GM21367 (cell line): ENCODE results near the gene TJP3.

Experiments used
- ATAC-seq: cut with Tn5 transposase; IDR thresholded peaks from one replicate; pipeline ENCODE4 v1.9.1; 2021; ENCODE audit not compliant: unreplicated experiment

The TJP3 gene

DNA sequence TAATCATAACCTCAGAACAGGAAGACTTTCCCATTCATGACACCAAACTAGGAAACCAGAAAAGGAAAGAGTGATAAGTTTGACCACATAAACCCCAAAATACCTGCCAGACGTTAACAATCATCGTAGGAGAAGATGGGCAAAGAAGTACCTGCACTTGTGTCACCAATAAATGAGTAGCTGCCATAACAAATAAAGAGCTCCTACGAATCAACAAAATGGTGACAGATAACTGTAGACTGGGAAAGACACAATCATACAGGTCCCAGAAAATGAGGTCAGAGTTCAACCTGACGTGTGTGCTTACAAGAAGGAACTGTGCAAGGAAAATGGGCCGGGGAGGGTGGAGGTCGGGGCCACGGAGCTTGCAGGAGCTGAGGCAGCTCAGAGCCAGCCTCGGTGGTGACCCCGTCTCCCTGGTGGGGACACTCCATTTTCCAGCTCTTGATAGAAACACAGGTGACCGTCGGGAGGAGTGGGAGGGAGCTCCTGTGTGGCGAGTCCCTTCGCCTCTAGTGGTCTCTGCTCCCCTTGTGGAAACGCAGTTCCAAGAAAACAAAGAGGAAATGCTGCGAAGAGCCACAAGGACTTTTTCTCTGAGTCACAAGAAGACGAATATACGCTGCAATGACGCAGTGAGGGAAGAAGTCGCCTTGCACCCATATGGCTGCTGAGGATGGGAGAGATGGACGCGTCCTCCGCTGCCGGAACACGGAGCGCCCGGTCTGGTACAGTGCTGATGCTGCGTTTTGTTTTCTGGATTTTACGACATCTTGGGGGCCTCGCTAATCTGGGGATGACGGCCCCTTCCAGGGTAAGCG, 17.4 kb upstream of the TJP3 start:
- no peak for ATAC-seq

DNA sequence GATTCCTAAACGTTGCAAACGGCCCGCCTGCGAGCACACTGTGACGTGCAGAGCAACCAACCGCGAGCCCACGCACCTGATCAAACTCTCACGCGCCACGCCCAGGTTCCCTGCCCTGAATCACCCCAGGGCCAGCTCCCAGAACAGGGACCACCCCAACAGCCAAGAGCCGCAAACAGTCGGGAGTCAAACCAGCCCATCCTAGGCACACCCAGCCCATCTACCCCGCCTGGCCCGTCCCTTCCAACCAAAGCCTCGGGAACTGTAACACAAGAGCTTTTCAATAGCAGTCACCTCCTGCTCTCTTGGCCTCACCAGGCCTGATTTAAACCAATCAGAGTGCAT, 16.8 kb upstream of the TJP3 start:
- no peak for ATAC-seq

DNA sequence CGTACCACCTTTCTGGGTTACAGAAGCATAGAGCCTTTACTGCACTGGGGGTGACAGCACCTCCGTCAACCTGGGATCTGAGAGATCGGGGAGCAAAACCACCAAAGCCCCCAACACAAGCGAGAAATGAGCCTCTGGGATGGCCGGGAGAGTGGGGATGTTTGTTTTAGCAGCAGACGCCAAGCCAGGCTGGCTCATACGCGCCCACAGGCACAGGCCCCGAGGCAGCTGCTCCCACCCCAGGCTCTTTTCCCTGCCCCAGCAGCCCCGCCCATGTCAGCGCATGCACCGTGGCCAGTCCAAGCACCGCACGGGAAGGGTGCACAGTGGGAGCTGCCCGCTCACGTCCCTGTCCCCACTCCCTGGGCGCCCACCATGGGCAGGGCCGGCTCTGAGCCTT, 16.5 kb upstream of the TJP3 start:
- ATAC-seq, result no peak

DNA sequence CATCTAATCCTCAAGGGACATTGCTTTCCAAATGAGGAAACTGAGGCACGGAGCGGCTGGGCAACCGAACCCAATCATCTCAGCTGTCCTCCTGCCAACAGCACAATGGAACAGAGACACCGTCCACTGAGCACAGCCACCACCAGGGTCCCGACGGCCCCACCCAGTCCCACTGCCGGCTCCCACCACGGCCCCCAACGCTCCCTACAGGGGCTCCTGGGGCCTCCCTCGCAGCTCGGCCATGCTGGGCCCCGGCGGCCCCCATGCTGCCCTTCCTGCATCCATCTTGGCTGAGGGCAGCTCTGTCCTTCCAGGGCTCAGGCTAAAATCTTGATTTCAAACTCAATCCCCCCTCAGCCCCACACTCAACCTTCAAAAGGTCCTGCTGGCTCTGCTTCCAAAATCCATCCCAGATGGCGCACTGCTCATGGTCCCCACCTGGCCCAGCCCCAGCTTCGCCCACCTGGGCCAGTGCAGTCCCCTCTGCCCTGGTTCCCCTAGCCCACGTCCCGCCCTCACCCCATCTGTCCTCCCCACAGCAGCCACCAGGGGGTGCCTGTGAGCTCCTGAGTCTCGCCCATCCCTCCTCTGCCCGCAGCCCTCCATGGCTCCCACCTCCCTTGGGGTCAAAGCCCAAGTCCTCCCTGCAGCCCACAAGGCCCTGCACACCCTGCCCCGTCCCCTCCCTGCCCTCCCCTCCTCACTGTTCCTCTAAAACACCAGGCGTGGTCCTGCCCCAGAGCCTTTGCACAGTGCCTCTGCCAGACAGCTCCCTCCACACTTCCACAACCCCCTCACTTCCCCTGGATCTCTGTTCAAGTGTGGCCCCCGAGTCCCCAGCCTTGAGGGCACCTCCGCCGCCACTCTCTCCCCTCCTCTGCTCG, 15.8 kb upstream of the TJP3 start:
- no peak for ATAC-seq

DNA sequence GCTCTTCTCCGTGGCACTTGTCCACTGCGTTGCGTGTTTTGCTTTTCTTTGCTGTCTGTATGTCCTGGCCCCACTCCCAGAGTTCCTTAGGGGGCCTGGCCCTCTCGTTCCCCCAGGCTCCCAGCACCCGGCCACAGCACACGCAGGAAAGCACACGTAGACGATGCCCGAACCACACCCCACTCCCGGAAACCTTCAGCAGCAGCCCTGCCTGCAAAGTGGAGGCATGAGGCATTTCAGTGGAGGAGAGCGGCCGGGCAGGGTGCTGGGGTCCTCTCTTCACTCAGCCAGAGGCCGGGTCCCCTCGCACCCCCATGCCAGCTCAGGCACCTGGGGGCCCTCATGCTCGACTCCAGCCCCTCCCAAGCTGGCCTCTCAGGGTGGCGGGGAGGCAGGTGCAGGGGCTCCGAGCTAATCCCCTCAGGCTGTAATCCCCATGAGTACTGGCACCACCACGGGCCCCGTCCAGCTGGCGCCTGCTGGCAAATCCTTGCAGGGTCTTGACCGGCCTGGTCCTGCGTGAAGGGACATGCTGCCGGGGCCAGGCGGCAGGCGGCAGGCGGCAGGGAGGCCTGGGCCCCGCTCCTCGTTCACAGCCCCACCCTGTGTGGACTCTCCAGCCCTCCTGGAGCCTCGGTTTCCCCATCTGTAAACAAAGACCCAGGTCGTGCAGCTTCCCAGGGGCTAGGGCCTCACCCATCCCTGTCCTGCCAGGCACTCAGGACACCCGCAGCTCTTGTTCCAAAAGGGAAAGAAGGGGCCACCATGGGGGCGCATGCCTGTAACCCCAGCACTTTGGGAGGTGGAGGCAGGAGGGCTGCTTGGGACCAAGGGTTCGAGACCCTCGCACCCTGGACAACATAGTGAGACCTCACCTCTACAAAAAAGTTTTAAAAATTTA, 14.9 kb upstream of the TJP3 start:
- no peak for ATAC-seq

DNA sequence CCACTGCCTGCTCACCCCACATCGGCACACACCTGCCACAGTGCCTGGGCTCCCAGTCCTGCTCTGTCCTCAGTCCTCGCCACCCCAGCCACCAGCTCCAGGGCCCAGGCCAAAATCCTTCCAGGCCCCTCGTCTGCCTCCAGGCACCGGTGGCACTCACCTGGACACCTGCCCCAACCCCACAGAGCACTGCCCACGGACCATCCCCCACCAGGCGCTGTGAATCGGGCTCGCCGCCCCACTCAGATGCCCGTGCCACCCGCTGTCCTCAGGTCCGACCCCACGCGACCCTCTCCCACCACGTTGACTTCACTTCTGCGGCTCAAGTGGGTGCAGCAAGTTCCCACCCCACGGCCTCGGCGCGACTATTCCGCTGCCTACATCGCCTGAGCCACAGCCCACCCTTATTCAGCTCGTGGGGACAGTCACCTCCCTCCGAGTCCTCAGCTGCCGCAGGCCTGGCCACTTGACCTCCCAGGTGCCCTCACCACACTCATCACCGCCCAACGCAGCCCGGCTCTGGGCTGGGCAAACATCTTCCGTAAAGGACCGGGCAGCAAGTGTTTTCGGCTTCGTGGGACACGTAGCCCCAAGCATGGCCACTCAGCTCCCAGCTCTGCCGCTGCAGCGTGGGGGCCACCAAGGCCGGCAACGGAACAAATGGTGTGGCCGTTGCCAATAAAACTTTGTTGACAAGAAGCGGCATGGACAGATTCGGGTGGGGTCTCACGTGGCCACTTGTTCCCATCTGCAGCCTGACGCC, 13.6 kb upstream of the TJP3 start:
- ATAC-seq, result no peak

DNA sequence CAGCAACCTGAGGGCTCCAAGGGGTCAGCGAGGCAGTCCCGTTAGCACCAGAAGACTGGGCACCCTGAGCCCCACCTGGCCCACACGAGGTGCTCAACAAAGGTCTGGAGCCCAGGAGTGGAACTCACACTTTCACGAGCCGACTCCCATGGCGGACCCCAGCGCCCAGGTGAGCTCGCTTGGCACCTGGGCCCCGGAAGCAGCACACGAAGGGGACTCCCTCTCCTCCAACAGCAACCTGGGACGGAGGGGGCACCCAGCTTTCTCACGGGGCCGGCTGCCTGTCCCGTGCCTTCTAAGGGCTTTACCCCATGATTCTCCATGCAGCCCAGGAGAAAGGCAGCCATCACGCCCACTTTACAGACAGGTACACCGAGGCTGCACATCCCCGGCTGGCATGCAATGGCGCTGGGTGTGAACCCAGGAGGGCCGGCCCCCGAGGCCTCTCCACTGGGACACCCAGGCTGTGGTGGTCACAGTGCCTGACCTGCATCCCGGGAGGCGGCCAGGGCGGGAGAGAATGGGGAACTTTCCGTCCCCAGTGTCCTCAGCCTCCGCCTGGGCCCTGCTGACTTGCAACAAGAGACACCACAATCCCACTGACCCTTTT, 13.0 kb upstream of the TJP3 start:
- ATAC-seq, result no peak

DNA sequence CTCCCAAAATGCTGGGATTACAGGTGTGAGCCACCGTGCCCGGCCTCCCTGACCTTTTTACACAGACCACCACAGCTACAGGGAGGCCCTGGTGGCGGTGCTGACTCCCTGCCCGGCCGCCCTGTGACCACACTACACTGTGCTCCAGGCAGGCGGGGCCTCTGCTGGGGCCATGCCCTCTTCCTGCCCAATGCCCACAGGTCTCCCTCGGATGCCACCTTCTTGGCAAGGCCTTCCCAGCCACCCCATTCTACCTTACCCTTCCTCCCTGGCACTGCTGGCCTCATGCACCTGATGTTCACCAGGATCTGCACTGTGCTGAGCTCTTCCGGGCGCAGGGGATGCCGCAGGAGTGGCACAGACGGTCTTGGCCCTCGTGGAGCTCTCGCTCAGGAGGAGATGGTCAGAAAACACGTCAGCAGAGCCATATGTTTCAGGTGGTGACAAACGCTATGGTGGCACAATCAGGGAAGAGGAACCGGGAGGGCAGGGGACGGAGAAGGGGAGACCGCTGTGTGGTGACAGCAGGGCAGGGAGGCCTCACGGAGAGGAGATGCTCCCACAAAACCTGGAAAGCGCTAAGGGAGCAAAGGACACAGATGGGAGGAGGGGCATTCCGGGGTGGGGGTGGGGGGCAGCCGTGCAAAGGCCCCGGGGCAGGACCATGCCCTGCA, 12.1 kb upstream of the TJP3 start:
- ATAC-seq, result no peak

DNA sequence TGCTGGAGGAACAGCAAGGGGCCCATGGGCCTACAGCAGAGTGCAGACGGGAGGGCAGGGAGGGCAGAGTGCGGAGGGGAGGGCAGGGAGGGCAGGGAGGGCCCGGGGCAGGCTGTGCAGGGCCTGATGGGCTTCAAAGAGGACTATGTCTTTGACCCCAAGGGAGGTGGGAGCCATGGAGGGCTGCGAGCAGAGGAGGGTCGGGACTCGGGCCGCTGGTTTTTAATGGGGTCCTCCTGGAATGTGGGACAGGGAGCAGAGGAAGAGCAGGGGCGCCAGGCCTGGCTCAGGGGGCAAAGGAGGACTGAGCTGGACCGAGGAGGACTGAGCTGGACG, 11.6 kb upstream of the TJP3 start:
- ATAC-seq, result no peak

DNA sequence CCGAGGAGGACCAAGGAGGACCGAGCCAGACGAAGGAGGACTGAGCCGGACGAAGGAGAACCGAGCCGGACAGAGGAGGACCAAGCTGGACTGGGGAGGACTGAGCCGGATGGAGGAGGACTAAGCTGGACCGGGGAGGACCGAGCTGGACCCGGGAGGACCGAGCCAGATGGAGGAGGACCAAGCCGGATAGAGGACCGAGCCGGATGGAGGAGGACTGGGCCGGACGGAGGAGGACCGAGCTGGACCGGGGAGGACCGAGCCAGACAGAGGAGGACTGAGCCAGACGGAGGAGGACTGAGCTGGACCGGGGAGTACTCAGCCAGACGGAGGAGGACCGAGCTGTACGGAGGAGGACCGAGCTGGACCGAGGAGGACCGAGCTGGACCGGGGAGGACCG, 11.1 kb upstream of the TJP3 start:
- no peak for ATAC-seq

DNA sequence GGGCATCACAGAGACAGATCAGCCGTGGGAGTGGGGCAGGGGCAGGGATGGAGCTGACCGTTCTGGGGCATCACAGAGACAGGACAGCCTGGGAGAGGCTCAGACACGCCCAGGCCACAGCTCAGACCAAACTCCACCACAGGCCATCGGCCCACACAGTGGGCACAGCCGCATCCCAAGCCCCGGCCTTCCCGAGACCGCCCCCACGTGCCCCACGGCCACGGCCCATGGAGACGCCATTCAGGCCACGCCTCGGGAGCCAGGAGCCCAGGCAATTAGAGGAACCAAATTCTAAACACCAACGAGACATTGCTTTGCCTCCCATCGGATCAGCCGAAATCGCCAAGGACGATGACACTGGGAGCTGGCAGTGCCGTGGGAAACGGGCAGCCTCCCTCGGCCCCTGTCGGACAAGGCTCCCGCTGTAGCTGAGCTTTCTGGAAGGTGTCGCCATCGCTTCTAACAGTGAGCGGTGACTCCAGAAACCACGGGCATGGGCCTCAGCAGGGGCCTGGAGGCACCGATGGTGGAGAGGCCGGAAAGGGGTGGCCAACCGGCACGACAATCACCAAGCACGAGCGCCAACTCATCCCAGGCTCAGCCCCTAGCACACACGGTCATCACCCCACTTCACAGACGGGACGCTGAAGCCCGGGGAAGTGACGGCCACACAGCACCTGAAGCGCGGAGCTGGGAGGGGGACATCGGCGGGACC, 10.4 kb upstream of the TJP3 start:
- no peak for ATAC-seq

DNA sequence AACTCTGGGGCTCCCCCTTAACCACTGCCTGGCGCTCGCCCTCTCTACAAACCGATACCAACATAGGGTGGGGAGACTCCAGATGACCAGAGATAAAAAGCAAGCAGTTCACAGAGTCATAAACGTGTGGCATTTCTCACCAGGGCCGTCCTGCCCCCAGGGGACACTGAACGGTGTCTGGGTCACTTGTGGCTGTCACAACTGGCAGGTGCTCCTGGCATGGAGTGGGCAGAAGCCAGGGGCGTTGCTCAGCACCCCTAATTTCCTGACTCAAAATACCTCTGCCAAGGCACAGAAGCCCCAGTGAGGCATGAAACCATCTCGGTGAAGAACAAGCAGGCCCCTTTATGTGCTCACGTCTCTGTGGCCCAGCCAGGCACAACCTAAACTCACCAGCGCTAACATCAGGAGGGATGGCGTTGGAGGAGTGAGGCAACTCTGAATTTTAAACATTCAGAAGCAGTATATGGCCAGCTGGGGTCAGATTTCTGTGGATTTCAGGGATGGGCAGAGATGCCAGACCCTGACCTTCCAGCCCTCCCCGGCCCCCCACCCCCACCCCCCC, 9.7 kb upstream of the TJP3 start:
- ATAC-seq, result no peak

DNA sequence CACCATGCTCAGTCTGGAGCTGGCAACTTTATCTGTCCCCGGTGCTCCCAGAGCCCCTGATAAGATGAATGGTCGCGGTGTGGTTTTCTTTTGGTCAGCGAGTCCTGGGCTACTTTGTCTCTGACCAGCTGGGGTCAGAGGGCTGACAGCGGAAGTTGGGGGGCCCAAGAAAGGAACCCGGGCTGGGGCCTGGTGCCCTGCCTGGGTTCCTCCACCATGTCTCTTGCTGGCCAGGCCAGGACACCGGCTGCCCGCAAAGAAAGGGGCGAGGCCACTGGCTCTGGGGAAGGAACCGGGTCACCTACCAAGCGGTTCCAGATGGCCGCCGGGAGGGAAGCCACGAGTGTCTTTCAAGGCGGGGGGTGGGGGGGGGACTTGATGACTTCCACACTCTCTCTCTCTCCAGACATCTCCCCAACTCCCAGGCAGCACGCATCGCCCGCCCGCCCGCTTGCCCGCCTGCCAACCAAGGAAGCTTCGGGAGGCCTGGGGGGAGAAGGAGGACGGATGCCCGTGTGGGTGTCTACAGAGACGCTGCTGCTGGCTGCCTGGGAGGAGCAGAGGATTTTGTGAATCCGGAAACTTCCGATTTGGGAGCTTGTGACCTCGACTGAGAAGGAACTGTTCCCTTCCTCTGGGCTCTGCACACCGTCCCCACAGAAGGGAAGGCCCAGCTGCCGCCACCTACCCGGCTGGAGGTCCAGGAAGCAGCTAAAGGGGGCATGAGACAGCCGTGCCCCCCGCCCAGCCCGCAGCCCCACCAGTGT, 9.0 kb upstream of the TJP3 start:
- ATAC-seq, result no peak

DNA sequence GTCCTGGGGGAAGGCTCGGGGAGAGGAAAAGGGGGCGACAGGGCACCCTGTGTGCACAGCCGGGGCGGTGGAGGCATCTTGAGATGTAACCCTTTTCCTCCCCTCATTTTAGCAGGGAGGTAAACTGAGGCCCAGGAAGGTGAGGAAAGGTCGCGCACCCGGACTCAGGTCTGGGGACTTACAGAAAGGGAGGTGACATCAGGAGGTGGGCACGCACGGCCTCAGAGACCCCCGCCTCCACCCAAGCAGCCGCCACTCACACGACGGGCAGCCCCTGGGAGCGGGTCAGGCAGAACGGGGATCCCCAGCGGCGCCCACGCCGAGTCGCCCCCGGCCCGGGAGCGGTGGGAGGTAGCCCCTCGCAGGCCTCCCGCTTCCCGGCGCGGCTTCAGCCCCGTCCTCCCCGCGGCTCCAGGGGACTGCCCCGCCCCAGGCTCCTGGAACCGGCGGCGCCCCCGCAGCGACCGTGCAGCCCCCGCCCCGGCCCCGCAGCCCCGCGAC, 8.4 kb upstream of the TJP3 start:
- peak; percentile 20 for ATAC-seq

DNA sequence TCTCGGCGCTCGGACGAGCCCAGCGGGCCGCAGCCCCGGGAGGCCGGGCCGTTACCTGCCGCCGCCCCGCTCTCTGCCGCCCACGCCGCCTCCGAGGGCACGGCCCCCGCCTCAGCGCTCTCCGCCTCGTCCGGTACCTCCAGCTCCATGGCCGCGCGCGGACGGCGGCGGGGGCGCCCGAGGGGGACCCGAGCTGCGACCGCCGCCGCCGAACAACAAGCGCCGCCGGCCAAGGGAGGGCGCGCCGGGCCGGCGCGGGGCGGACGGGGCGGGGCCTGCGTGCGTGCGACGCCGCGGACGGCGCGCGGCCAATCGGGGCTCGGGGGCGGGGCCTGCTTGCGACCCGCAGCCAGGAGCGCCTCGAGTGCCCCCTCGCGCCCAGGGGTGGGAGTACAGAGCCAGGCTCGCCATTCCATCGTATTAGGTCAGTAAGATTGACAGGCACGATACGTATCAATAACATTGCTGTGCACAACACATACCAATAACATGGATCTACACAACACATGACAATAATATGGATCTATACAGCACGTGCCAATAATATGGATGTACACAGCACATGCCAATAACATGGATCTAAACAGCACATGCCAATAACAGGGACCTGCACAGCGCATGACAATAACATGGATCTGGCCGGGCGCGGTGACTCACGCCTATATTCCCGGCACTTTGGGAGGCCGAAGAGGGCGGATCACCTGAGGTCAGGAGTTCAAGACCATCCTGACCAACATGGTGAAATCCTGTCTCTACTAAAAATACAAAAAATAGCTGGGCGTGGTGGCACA, 7.7 kb upstream of the TJP3 start, which contains the start of gene PIP5K1C:
TSS of gene PIP5K1C (minus strand) at position 227 of the 791 bp plus-strand sequence. CDS start at position 149, 78 bp downstream.
- peak; percentile 60 for ATAC-seq

DNA sequence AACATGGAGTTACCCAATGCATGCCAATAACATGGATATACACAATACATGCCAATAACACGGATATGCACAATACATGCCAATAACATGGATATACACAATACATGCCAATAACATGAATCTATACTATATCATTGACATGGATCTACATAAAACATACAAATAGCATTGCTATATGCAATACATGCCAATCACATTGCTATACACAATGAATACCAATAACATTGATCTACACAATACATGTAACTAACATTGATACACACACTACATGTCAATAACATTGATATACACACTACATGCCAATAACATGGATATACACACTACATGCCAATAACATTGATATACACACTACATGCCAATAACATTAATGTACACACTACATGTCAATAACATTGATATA, 7.0 kb upstream of the TJP3 start:
- ATAC-seq, result no peak

DNA sequence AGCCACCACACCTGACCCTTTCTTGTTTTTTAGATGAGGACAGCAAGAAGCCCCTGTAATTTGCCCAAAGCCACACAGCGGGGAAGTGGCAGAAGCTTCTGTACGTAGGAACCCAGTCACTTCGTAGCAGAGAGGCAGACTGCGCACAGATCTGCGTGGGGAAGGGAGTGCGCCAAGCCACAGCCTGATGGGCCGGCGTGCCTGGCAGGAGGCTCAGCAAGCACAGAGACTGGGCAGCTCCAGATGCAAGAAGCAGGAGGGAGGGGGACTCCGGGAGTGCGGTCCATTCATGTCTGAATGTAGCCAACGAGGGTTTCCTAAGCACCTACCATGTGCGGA, 347 bp upstream of the TJP3 start:
- no peak for ATAC-seq
